Right cardiac atrium (tissue), 5 donors: Measurements from ENCODE around the gene GORASP2. TPM values are rescaled to one million over a fixed set of nuclear protein-coding genes. Genes with fewer than 3 reads are reported as not detected.
A peak's percentile ranks its signal among the peaks of the same experiment; 100 is the strongest.

ENCODE experiments used
- ATAC-seq, 2 donors: fragments of 200-7000 bp; cut with Tn5 transposase; one replicate each; pipeline versions ENCODE4 v1.8.0 to v1.9.1; 2020; ENCODE audit warnings: moderate library complexity in 2 of 2, mild to moderate bottlenecking in 1 of 2
- DNase-seq, 3 donors: peaks; one replicate each; pipeline ENCODE4 v3.0.0-alpha.2; 2020
- H3K27ac ChIP-seq: one replicate; pipeline ENCODE4 v1.5.1; 2013; ENCODE audit warnings: mild to moderate bottlenecking, low read length, control low read depth, moderate library complexity
- H3K27me3 ChIP-seq: one replicate; pipeline ENCODE4 v1.6.1; 2013; ENCODE audit not compliant: control insufficient read depth, insufficient read depth
- H3K4me1 ChIP-seq: one replicate; pipeline ENCODE4 v1.6.1; 2013; ENCODE audit warnings: low read length; ENCODE audit not compliant: control insufficient read depth, insufficient read depth
- H3K4me3 ChIP-seq: one replicate; pipeline ENCODE4 v1.5.1; 2013; ENCODE audit warnings: low read length, control low read depth
- H3K9me3 ChIP-seq: one replicate; pipeline ENCODE4 v1.6.1; 2013; ENCODE audit warnings: low read length; ENCODE audit not compliant: control insufficient read depth
- WGBS: extraction: QIAGEN DNeasy Blood & Tissue Kit; methylation state at CpG from one replicate; pipeline ENCODE4 v1.1.7; 2013; 5-methylcytosine and 5-hydroxymethylcytosine counted together
- intact Hi-C, 4 donors: fragments of 100-400 bp; cut with DNase I; formaldehyde crosslinking; loops; one replicate each; pipeline versions ENCODE4 v1.11.0 to v1.14.0; 2022 to 2023
- long read RNA-seq, 4 donors: library from polyadenylated mRNA; unstranded; transcript quantifications; one replicate each; pipeline ENCODE4 v2.0.0, GENCODE V29; 2020 to 2021
- polyA plus RNA-seq: library from polyadenylated mRNA; stranded (reverse); fragments of 200-250 nt; gene quantifications from one replicate; pipeline ENCODE4 v1.2.3, GENCODE V29; 2013
- total RNA-seq, 4 donors: library from RNA; stranded (reverse); fragmentation: NEBNext Ultra II Directional; extraction: Animal tissue kit (Norgen Biotek cat#: 25700); gene quantifications; one replicate each; pipeline ENCODE4 v1.2.1, GENCODE V29; 2021
- donor health status: healthy with polysubstance abuse.
- donor health status: DM: no; HTN: yes; CAD: no.
- donor health status: DM: no; HTN: no; CAD: no.
- donor health status: DM: no; HTN: yes; CAD: no; lungs with severe emphysema.
- donor health status: DM: yes; HTN: yes; CAD: no.

The GORASP2 gene
- 10 to 100 TPM; 67.0 to 74.7 (median 69.2) TPM for total RNA-seq
- polyA plus RNA-seq = 39.5 TPM
- long read RNA-seq, donor 1, transcript GORASP2-201 (10 exons, 3,173 nt) = major isoform, 96 of 129 reads
- long read RNA-seq, donor 1, partial matches to known transcripts = 16 of 129 reads
- long read RNA-seq, donor 1, other reads (novel, unspliced or antisense) = 14 of 129 reads
- long read RNA-seq, donor 2, transcript GORASP2-201 (10 exons, 3,173 nt) = major isoform, 36 of 43 reads
- long read RNA-seq, donor 2, partial matches to known transcripts = 5 of 43 reads
- long read RNA-seq, donor 2, other reads (novel, unspliced or antisense) = 1 of 43 reads
- long read RNA-seq, donor 3, transcript GORASP2-207 (5 exons, 2,096 nt) = minor isoform, 5 of 214 reads
- long read RNA-seq, donor 3, transcript GORASP2-201 (10 exons, 3,173 nt) = major isoform, 134 of 214 reads
- long read RNA-seq, donor 3, partial matches to known transcripts = 65 of 214 reads
- long read RNA-seq, donor 3, other reads (novel, unspliced or antisense) = 10 of 214 reads
- long read RNA-seq, donor 4, transcript GORASP2-201 (10 exons, 3,173 nt) = major isoform, 64 of 82 reads
- long read RNA-seq, donor 4, partial matches to known transcripts = 12 of 82 reads
- long read RNA-seq, donor 4, other reads (novel, unspliced or antisense) = 3 of 82 reads

- H3K4me1 ChIP-seq = no peaks in the 10 kb centered on the region
- H3K27me3 ChIP-seq = no peaks in the 10 kb centered on the region
- ATAC-seq = peak; percentile 98
- under 1% methylated on average over 95 of the region's 95 CpGs for WGBS
- DNase-seq = peak; percentile 99
- peak within 1 kb of the TSS; percentile 70 for H3K4me3 ChIP-seq
- H3K9me3 ChIP-seq = no peaks in the 10 kb centered on the region
- peak within 1 kb of the TSS; percentile 62 for H3K27ac ChIP-seq
- intact Hi-C loops = no loop called here
These were observed at the start of gene GORASP2 for GRCh38 chr2:170928824-170929685. Gene GORASP2, plus strand, starts transcription at chr2:170929253. Its CDS starts 88 bp downstream, at chr2:170929341.

GRCh38 chr2:170881840-170882239 lies 47.2 kb upstream of the GORASP2 start:
- ATAC-seq = no peak
- Histone ChIP-seq H3K27ac (no peak overlapping the region), H3K4me1 (no peaks in the 10 kb centered on the region), H3K27me3 (no peaks in the 10 kb centered on the region), H3K4me3 (no peak overlapping the region), H3K9me3 (no peaks in the 10 kb centered on the region)
- WGBS = 47% methylated on average over 3 of the region's 3 CpGs
- intact Hi-C loops = no loop called here
- no peak for DNase-seq

- no peaks in the 10 kb centered on the region for H3K9me3 ChIP-seq
- H3K27me3 ChIP-seq = no peaks in the 10 kb centered on the region
- no peak overlapping the region for H3K4me3 ChIP-seq
- intact Hi-C loops = no loop called here
- ATAC-seq = no peak
- DNase-seq = no peak
- WGBS = 84% methylated on average over 2 of the region's 2 CpGs
- H3K27ac ChIP-seq = no peak overlapping the region
- H3K4me1 ChIP-seq = no peaks in the 10 kb centered on the region
These were observed 46.3 kb upstream of the GORASP2 start for GRCh38 chr2:170882758-170883157.

GRCh38 chr2:170883683-170884082 lies 45.4 kb upstream of the GORASP2 start:
- Histone ChIP-seq H3K27ac (no peak overlapping the region), H3K4me1 (no peaks in the 10 kb centered on the region), H3K4me3 (no peak overlapping the region), H3K9me3 (no peaks in the 10 kb centered on the region), H3K27me3 (no peaks in the 10 kb centered on the region)
- DNase-seq = no peak
- intact Hi-C loops = no loop called here
- 90% methylated on average over 2 of the region's 2 CpGs for WGBS
- no peak for ATAC-seq

GRCh38 chr2:170885130-170885791 lies 43.8 kb upstream of the GORASP2 start:
- intact Hi-C loops = no loop called here
- 77% methylated on average over 5 of the region's 5 CpGs for WGBS
- ATAC-seq = no peak

GRCh38 chr2:170886386-170886785 lies 42.7 kb upstream of the GORASP2 start:
- WGBS = 82% methylated on average over 1 of the region's 1 CpG
- no peak overlapping the region for H3K27ac ChIP-seq
- H3K4me1 ChIP-seq = no peaks in the 10 kb centered on the region
- intact Hi-C loops = no loop called here
- ATAC-seq (no peak), DNase-seq (no peak)
- H3K9me3 ChIP-seq = no peaks in the 10 kb centered on the region
- no peaks in the 10 kb centered on the region for H3K27me3 ChIP-seq
- no peak overlapping the region for H3K4me3 ChIP-seq

More at GRCh38 chr2:170885130-170885791, 43.8 kb upstream of the GORASP2 start:
- DNase-seq = no peak
- Histone ChIP-seq H3K4me1 (no peaks in the 10 kb centered on the region), H3K27ac (no peak overlapping the region), H3K4me3 (no peak overlapping the region), H3K27me3 (no peaks in the 10 kb centered on the region), H3K9me3 (no peaks in the 10 kb centered on the region)

GRCh38 chr2:170887496-170887895 lies 41.6 kb upstream of the GORASP2 start:
- no peaks in the 10 kb centered on the region for H3K27me3 ChIP-seq
- no peaks in the 10 kb centered on the region for H3K9me3 ChIP-seq
- H3K27ac ChIP-seq = no peak overlapping the region
- intact Hi-C loops = no loop called here
- H3K4me1 ChIP-seq = no peaks in the 10 kb centered on the region
- no peak overlapping the region for H3K4me3 ChIP-seq
- no peak for DNase-seq
- ATAC-seq = no peak

- intact Hi-C loops = no loop called here
- WGBS = 65% methylated on average over 3 of the region's 3 CpGs
These were observed 41.2 kb upstream of the GORASP2 start for GRCh38 chr2:170887896-170888295.

GRCh38 chr2:170891893-170892292 lies 37.2 kb upstream of the GORASP2 start:
- Histone ChIP-seq H3K4me3 (no peak overlapping the region), H3K27me3 (no peaks in the 10 kb centered on the region), H3K27ac (no peak overlapping the region), H3K9me3 (no peaks in the 10 kb centered on the region), H3K4me1 (no peaks in the 10 kb centered on the region)
- intact Hi-C loops = no loop called here
- WGBS = 88% methylated on average over 4 of the region's 4 CpGs
- DNase-seq (no peak), ATAC-seq (no peak)

More at GRCh38 chr2:170887896-170888295, 41.2 kb upstream of the GORASP2 start:
- Histone ChIP-seq H3K4me1 (no peaks in the 10 kb centered on the region), H3K4me3 (no peak overlapping the region), H3K9me3 (no peaks in the 10 kb centered on the region), H3K27me3 (no peaks in the 10 kb centered on the region), H3K27ac (no peak overlapping the region)
- DNase-seq (no peak), ATAC-seq (no peak)

- intact Hi-C loops = no loop called here
- Histone ChIP-seq H3K27me3 (no peaks in the 10 kb centered on the region), H3K9me3 (no peaks in the 10 kb centered on the region), H3K4me3 (no peak overlapping the region), H3K4me1 (no peaks in the 10 kb centered on the region), H3K27ac (no peak overlapping the region)
- WGBS = 85% methylated on average over 9 of the region's 9 CpGs
- DNase-seq (no peak), ATAC-seq (no peak)
These were observed 36.6 kb upstream of the GORASP2 start for GRCh38 chr2:170892391-170892951.
